Prostate gland (tissue), 2 donors: ENCODE results near the gene TMEM134.

Experiments
- POLR2A ChIP-seq: fragments of 450-650 bp; IDR thresholded peaks from one replicate; pipeline ENCODE4 v1.6.1; 2016; ENCODE audit warnings: antibody characterized with exemption, mild to moderate bottlenecking
- POLR2AphosphoS5 ChIP-seq: sonication (generic); formaldehyde crosslinking; IDR thresholded peaks from one replicate; pipeline ENCODE4 v1.6.1; 2017; ENCODE audit warnings: antibody characterized with exemption
- TF ChIP-seq, protein P1 (sequence below), 4 experiments: fragments of 200-600 bp in 2 of 4; fragments of 450-650 bp in 2 of 4; sonication (generic) in 2 of 4; IDR thresholded peaks; 1 replicate in 3 of 4; 2 replicates in 1 of 4; pipeline ENCODE4 v1.5.1; 2016 to 2019; ENCODE audit warnings: antibody characterized with exemption in 4 of 4, mild to moderate bottlenecking in 2 of 4, moderate library complexity in 2 of 4

DNA sequence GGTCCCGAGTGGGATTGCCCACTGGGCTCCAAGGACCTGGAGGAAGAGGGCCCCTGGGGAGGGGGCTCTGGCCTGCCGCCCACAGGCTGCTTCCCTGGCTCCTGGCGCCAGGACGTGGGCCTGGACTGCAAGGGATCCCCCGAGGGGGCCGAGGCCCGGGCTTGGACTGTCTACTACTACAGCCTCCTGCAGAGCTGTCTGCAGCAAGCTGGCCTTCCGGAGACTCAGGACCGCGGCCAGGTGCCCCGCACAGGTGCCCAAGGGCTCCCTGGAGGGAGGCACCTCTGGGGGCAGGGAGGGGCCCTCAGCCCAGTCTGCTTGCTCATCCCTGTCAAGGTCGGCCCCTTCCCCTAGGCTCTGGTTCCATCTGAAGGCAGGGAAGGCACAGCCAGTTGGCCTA, 51.6 kb downstream of the TMEM134 start:
- TF ChIP-seq, protein P1, sequence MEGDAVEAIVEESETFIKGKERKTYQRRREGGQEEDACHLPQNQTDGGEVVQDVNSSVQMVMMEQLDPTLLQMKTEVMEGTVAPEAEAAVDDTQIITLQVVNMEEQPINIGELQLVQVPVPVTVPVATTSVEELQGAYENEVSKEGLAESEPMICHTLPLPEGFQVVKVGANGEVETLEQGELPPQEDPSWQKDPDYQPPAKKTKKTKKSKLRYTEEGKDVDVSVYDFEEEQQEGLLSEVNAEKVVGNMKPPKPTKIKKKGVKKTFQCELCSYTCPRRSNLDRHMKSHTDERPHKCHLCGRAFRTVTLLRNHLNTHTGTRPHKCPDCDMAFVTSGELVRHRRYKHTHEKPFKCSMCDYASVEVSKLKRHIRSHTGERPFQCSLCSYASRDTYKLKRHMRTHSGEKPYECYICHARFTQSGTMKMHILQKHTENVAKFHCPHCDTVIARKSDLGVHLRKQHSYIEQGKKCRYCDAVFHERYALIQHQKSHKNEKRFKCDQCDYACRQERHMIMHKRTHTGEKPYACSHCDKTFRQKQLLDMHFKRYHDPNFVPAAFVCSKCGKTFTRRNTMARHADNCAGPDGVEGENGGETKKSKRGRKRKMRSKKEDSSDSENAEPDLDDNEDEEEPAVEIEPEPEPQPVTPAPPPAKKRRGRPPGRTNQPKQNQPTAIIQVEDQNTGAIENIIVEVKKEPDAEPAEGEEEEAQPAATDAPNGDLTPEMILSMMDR (IDR thresholded peaks at IDR 0.05) = no peak
- TF ChIP-seq POLR2A = no peak
- TF ChIP-seq POLR2AphosphoS5 = no peak
